22Rv1 (cell line): ENCODE measurements around the gene PPEF1.

ENCODE experiments used
- H3K27ac ChIP-seq: fragments of 450-650 bp; 2 replicates; pipeline ENCODE4 v1.5.1; 2017
- CTCF ChIP-seq: fragments of 450-650 bp; IDR thresholded peaks from 2 replicates; pipeline ENCODE4 v1.5.1; 2017; ENCODE audit warnings: mild to moderate bottlenecking
- ZFX ChIP-seq: fragments of 450-650 bp; IDR thresholded peaks from 2 replicates; pipeline ENCODE4 v1.6.1; 2017; ENCODE audit warnings: antibody characterized with exemption, borderline replicate concordance

Gene PPEF1

GRCh38 chrX:18707426-18708049, at the start of gene PPEF1:
Gene PPEF1, plus strand, starts transcription at chrX:18707645. Its CDS starts 136 bp downstream, at chrX:18707781.
- H3K27ac ChIP-seq: no peak within 1 kb of the TSS

GRCh38 chrX:18661273-18661672, 46.2 kb upstream of the PPEF1 start:
- no peak for TF ChIP-seq ZFX
- no peak for TF ChIP-seq CTCF
- H3K27ac ChIP-seq: no peak overlapping the region

More at GRCh38 chrX:18707426-18708049, at the start of gene PPEF1:
- TF ChIP-seq CTCF (no peak), ZFX (no peak)

- TF ChIP-seq CTCF (no peak), ZFX (no peak)
- no peak overlapping the region for H3K27ac ChIP-seq
These were observed 42.5 kb upstream of the PPEF1 start for GRCh38 chrX:18664947-18665346.

- H3K27ac ChIP-seq: no peak overlapping the region
- TF ChIP-seq ZFX (no peak), CTCF (no peak)
These were observed 40.8 kb upstream of the PPEF1 start for GRCh38 chrX:18666614-18667013.

GRCh38 chrX:18668071-18668835, 39.2 kb upstream of the PPEF1 start:
- no peak overlapping the region for H3K27ac ChIP-seq
- TF ChIP-seq ZFX (no peak), CTCF (no peak)

- TF ChIP-seq CTCF: no peak
- no peak for TF ChIP-seq ZFX
- H3K27ac ChIP-seq: no peak within 1 kb of the TSS
These were observed 35.4 kb upstream of the PPEF1 start, which contains the start of gene RS1 for GRCh38 chrX:18672008-18672407. Gene RS1, minus strand, starts transcription at chrX:18672108. Its CDS starts 40 bp downstream, at chrX:18672068.

- H3K27ac ChIP-seq: peak overlapping the region; percentile 48; the same call in 1 of the 2 replicates
- TF ChIP-seq CTCF: no peak
These were observed 33.0 kb upstream of the PPEF1 start for GRCh38 chrX:18674417-18674787.
